HepG2 (cell line): Measurements from ENCODE around the gene KRT27. TPM values are rescaled to one million over a fixed set of nuclear protein-coding genes. Genes with fewer than 3 reads are reported as not detected.

Experiments used
- ATF7-NPFF ChIP-seq: sonication (generic); formaldehyde crosslinking; IDR thresholded peaks from 2 replicates; pipeline ENCODE4 v1.8.1; 2023; ENCODE audit warnings: mild to moderate bottlenecking, low read depth, missing genetic modification reagents, moderate library complexity
- CHD4 ChIP-seq: fragments of 200-600 bp; sonication (generic); IDR thresholded peaks from 2 replicates; pipeline ENCODE4 v1.7.0; 2017; ENCODE audit warnings: mild to moderate bottlenecking, low read length, borderline replicate concordance
- FOXO1 ChIP-seq: sonication (generic); formaldehyde crosslinking; IDR thresholded peaks from 2 replicates; pipeline ENCODE4 v1.4.0; 2020; ENCODE audit warnings: missing genetic modification reagents
- GMEB1 ChIP-seq: sonication (generic); formaldehyde crosslinking; IDR thresholded peaks from 2 replicates; pipeline ENCODE4 v1.5.1; 2020; ENCODE audit warnings: missing genetic modification reagents, mild to moderate bottlenecking, borderline replicate concordance
- GRHL1 ChIP-seq: sonication (generic); formaldehyde crosslinking; conservative IDR thresholded peaks from 2 replicates; pipeline ENCODE4 v1.8.0; 2022; ENCODE audit warnings: missing genetic modification reagents
- MXI1 ChIP-seq: IDR thresholded peaks from 3 replicates; pipeline ENCODE4 v1.6.1; 2012; ENCODE audit warnings: low read depth, low read length, inconsistent platforms, borderline replicate concordance
- NFE2L2 ChIP-seq: fragments of 150-350 bp; IDR thresholded peaks from 2 replicates; pipeline ENCODE4 v1.6.1; 2014; ENCODE audit warnings: low read length
- PHF5A ChIP-seq: IDR thresholded peaks from one replicate; pipeline ENCODE4 v1.6.1; 2018; ENCODE audit warnings: low read depth, missing genetic modification reagents; ENCODE audit not compliant: unreplicated experiment
- SALL1 ChIP-seq: sonication (generic); formaldehyde crosslinking; IDR thresholded peaks from 2 replicates; pipeline ENCODE4 v1.8.0; 2022; ENCODE audit warnings: mild to moderate bottlenecking, missing genetic modification reagents
- SMC3 ChIP-seq: IDR thresholded peaks from 2 replicates; pipeline ENCODE4 v1.6.1; 2011; ENCODE audit warnings: low read length, improper control_type of control experiment
- XRCC5 ChIP-seq: fragments of 200-400 bp; formaldehyde crosslinking; optimal IDR thresholded peaks from 2 replicates; pipeline ENCODE3; 2017; ENCODE audit warnings: mild to moderate bottlenecking, low read length
- ZBTB34 ChIP-seq: sonication (generic); formaldehyde crosslinking; IDR thresholded peaks from 2 replicates; pipeline ENCODE4 v1.8.0; 2022; ENCODE audit warnings: mild to moderate bottlenecking, missing genetic modification reagents
- ZBTB7B ChIP-seq: sonication (generic); formaldehyde crosslinking; IDR thresholded peaks from 2 replicates; pipeline ENCODE4 v1.4.0; 2020; ENCODE audit warnings: missing genetic modification reagents
- ZFP91 ChIP-seq: sonication (generic); formaldehyde crosslinking; IDR thresholded peaks from 2 replicates; pipeline ENCODE4 v1.9.0; 2022; ENCODE audit warnings: missing genetic modification reagents, mild to moderate bottlenecking, borderline replicate concordance
- ZNF207 ChIP-seq: fragments of 450-650 bp; IDR thresholded peaks from 2 replicates; pipeline ENCODE4 v1.6.1; 2016; ENCODE audit warnings: antibody characterized with exemption, borderline replicate concordance
- ZNF292 ChIP-seq: sonication (generic); formaldehyde crosslinking; IDR thresholded peaks from 2 replicates; pipeline ENCODE4 v1.8.1; 2022; ENCODE audit warnings: mild to moderate bottlenecking, low read depth, missing genetic modification reagents, borderline replicate concordance
- ZNF33B ChIP-seq: sonication (generic); formaldehyde crosslinking; IDR thresholded peaks from 2 replicates; pipeline ENCODE4 v1.5.1; 2020; ENCODE audit warnings: mild to moderate bottlenecking, missing genetic modification reagents
- ZNF503 ChIP-seq: sonication (generic); formaldehyde crosslinking; IDR thresholded peaks from 2 replicates; pipeline ENCODE4 v1.4.0; 2020; ENCODE audit warnings: missing genetic modification reagents
- ZNF574 ChIP-seq: sonication (generic); formaldehyde crosslinking; IDR thresholded peaks from 2 replicates; pipeline ENCODE4 v1.4.0; 2020; ENCODE audit warnings: missing genetic modification reagents
- polyA plus RNA-seq, 8 experiments: library from polyadenylated mRNA; depleted of rRNA in 3 of 8; stranded (reverse) in 7 of 8; unstranded in 1 of 8; fragments of >200 nt; fragmentation: Illumina TruSeq in 4 of 8; extraction: Trizol in 4 of 8; gene quantifications; 2 replicates each; pipeline versions ENCODE4 v1.2.1 to v1.2.3, GENCODE V29; 2011 to 2016; ENCODE audit warnings: low read depth in 4 of 8, missing spikeins in 1 of 8, mixed read lengths in 1 of 8; ENCODE audit not compliant: insufficient read depth in 1 of 8
- total RNA-seq, 5 experiments: library from RNA; depleted of rRNA; stranded (reverse); fragments of >200 nt; fragmentation: Illumina TruSeq; extraction: Trizol; gene quantifications; 2 replicates each; pipeline ENCODE4 v1.2.3, GENCODE V29; 2016; ENCODE audit warnings: low read depth in 1 of 5

The KRT27 gene
- total and polyA plus RNA-seq, 2 of the 13 experiments (the other 11 are each of a cell fraction or from before 2014, with no cell fraction given) = not detected

GRCh38 chr17:40803617-40804082 lies 21.3 kb upstream of the KRT27 start (continued):
- TF ChIP-seq MXI1 = peak; percentile 31; the same call in 1 of the 3 replicates
- TF ChIP-seq ATF7-NPFF (CRISPR knock-in tag) = no peak
- TF ChIP-seq ZNF503 (CRISPR knock-in tag) = no peak
- peak; percentile 98 for TF ChIP-seq XRCC5
- TF ChIP-seq ZBTB7B (CRISPR knock-in tag) = peak; percentile 20; the same call in 1 of the 2 replicates
- TF ChIP-seq ZNF574 (CRISPR knock-in tag) = peak; percentile 53
- 0 out of 2 replicates have a peak, but pooled peaks have one; percentile 26 for TF ChIP-seq ZNF33B
- TF ChIP-seq FOXO1 (CRISPR knock-in tag) = peak; percentile 33; the same call in 1 of the 2 replicates
- TF ChIP-seq NFE2L2 = no peak
- no peak for TF ChIP-seq ZFP91 (CRISPR knock-in tag)
- TF ChIP-seq PHF5A (CRISPR knock-in tag) = peak; percentile 33
- no peak for TF ChIP-seq CHD4
- TF ChIP-seq GMEB1 (CRISPR knock-in tag) = no peak
- no peak for TF ChIP-seq GRHL1 (CRISPR knock-in tag)
- no peak for TF ChIP-seq ZBTB34 (CRISPR knock-in tag)
- TF ChIP-seq ZNF207 = no peak
- peak; percentile 95 for TF ChIP-seq SMC3
- no peak for TF ChIP-seq ZNF292 (CRISPR knock-in tag)
- TF ChIP-seq SALL1 (CRISPR knock-in tag) = peak; percentile 82; the same call in 1 of the 2 replicates
